ENCODE data around the gene SLC15A1.

SLC15A1 gene

DNA sequence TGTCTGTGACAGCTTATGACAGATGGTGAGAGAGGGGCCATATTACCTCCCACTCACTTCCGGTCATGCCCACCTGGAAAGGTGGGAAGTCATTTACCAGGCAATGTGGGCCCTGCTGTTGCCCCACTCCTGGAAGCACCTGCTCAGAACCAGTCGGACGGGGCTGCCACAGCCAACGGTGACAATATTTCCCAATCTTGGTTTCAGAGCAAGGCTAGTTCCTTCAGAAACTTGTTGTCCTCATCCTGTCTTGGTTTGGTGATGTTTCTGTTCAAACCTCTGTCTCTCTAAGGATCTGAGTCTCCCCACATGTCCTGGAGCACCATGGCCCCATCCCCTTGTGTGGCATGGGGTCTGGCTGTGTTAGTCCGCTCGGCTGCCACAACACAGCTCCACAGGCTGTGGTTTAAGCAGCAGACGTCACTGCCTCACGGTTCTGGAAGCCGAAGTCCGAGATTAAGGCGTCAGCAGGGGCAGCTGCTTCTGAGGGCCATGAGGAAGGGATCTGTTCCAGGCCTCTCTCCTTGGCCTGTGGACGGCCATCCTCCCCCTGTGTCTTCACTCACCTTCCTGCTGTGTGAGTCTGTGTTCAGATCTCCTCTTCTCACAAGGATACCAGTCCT, 31.5 kb upstream of the SLC15A1 start:
- no peak overlapping the region for H3K4me3 ChIP-seq (ENCODE audit: low read depth, low read length)
- no peak for DNase-seq (ENCODE audit: low read depth)
- no peak for TF ChIP-seq MYC (IDR thresholded peaks at IDR 0.05; ENCODE audit: low read depth, low read length)
- no peak for TF ChIP-seq POLR2A (IDR thresholded peaks at IDR 0.05; ENCODE audit: extremely low read depth, insufficient read length)
- TF ChIP-seq, protein P1, sequence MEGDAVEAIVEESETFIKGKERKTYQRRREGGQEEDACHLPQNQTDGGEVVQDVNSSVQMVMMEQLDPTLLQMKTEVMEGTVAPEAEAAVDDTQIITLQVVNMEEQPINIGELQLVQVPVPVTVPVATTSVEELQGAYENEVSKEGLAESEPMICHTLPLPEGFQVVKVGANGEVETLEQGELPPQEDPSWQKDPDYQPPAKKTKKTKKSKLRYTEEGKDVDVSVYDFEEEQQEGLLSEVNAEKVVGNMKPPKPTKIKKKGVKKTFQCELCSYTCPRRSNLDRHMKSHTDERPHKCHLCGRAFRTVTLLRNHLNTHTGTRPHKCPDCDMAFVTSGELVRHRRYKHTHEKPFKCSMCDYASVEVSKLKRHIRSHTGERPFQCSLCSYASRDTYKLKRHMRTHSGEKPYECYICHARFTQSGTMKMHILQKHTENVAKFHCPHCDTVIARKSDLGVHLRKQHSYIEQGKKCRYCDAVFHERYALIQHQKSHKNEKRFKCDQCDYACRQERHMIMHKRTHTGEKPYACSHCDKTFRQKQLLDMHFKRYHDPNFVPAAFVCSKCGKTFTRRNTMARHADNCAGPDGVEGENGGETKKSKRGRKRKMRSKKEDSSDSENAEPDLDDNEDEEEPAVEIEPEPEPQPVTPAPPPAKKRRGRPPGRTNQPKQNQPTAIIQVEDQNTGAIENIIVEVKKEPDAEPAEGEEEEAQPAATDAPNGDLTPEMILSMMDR (IDR thresholded peaks at IDR 0.05; ENCODE audit: low read depth, low read length), result no peak
- TF ChIP-seq, protein P2, sequence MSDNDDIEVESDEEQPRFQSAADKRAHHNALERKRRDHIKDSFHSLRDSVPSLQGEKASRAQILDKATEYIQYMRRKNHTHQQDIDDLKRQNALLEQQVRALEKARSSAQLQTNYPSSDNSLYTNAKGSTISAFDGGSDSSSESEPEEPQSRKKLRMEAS (IDR thresholded peaks at IDR 0.05; ENCODE audit: low read depth, low read length), result no peak

DNA sequence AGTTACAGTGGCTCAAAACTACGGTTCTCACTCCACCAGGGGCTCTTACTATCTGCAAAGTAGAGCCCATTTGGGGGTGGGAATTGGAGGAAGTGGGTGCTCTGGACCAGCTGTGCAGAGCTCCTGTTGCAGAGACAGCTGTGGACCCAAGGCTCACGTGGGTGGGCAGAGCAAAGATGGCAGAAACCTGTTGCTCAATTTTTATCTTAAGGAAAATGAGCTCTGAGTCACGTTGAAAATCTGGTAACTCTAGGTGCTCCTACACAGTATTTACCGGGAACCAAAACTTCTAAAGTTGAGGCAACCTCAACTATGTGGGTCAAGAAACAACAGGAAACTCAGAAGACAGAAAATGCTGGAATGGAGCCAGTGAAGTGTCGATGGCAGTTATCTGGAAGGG, 30.2 kb upstream of the SLC15A1 start:
- TF ChIP-seq POLR2A (IDR thresholded peaks at IDR 0.05; ENCODE audit: extremely low read depth, insufficient read length) (no peak), MYC (IDR thresholded peaks at IDR 0.05; ENCODE audit: low read depth, low read length) (no peak)
- TF ChIP-seq, protein P1 (IDR thresholded peaks at IDR 0.05; ENCODE audit: low read depth, low read length), result no peak
- TF ChIP-seq, protein P2 (IDR thresholded peaks at IDR 0.05; ENCODE audit: low read depth, low read length), result no peak
- peak; percentile 21 for DNase-seq (ENCODE audit: low read depth)
- no peak overlapping the region for H3K4me3 ChIP-seq (ENCODE audit: low read depth, low read length)

DNA sequence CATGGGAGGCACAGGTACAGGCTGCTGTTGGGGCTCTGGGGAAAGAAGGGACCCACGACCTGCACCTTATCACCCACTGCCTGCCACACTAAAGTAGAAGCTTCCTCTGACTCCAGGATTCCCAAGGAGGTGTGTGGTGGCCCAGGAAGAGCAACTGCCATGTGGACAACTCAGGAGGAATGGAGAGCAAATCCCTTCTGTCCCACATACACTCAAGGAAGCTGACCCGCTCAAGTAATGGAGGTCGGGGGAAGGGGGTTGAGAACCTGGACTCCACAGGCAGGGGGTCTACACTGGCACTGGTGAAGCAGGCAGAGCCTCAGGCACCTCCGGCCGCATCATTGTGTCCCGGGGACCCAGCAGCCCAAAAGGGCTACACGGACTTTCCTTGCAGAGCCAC, 29.4 kb upstream of the SLC15A1 start:
- TF ChIP-seq, protein P2 (IDR thresholded peaks at IDR 0.05; ENCODE audit: low read depth, low read length), result no peak
- TF ChIP-seq, protein P1 (IDR thresholded peaks at IDR 0.05; ENCODE audit: low read depth, low read length), result no peak
- no peak for TF ChIP-seq POLR2A (IDR thresholded peaks at IDR 0.05; ENCODE audit: extremely low read depth, insufficient read length)
- no peak for TF ChIP-seq MYC (IDR thresholded peaks at IDR 0.05; ENCODE audit: low read depth, low read length)
- DNase-seq (ENCODE audit: low read depth), result no peak
- no peak overlapping the region for H3K4me3 ChIP-seq (ENCODE audit: low read depth, low read length)

DNA sequence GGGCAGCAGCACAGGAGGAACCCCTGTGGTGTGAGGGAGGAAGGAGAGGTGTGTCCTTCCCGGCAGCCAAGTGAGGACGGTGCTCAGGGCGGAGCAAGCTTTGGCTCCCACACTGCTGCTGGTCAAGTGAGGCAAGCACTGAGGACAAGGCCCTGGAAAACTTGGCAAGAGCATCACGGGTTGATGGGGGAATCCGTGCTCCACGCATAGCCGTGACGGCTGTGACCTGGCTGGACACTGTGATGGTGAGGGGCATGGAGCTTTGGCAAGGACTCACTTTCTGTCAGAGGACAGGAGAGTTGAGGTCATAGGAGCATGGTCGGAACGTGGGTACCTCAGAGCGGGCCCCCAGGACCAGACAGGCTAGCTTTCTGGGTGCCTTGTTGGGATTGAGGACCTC, 29.0 kb upstream of the SLC15A1 start:
- DNase-seq (ENCODE audit: low read depth), result no peak
- no peak overlapping the region for H3K4me3 ChIP-seq (ENCODE audit: low read depth, low read length)
- TF ChIP-seq MYC (IDR thresholded peaks at IDR 0.05; ENCODE audit: low read depth, low read length), result no peak
- TF ChIP-seq, protein P2 (IDR thresholded peaks at IDR 0.05; ENCODE audit: low read depth, low read length), result no peak
- no peak for TF ChIP-seq POLR2A (IDR thresholded peaks at IDR 0.05; ENCODE audit: extremely low read depth, insufficient read length)
- TF ChIP-seq, protein P1 (IDR thresholded peaks at IDR 0.05; ENCODE audit: low read depth, low read length), result no peak

DNA sequence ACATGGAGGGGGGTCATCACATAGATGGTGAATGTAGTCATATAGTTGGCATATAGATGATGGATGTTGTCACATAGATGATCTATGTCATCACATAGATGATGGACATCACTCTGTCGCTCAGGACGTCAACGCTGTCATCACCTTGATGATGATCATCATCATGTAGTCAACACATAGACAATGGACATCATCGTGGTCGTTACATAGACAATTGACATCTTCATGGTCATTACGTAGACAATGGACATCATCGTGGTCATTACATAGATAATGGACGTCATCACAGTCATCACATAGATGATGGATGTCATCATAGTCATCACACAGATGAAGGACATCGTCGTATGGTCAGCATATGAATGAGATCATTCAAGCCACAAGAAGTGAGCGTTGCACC, 28.6 kb upstream of the SLC15A1 start:
- H3K4me3 ChIP-seq (ENCODE audit: low read depth, low read length), result no peak overlapping the region
- no peak for DNase-seq (ENCODE audit: low read depth)
- TF ChIP-seq, protein P1 (IDR thresholded peaks at IDR 0.05; ENCODE audit: low read depth, low read length), result no peak
- TF ChIP-seq MYC (IDR thresholded peaks at IDR 0.05; ENCODE audit: low read depth, low read length), result no peak
- no peak for TF ChIP-seq POLR2A (IDR thresholded peaks at IDR 0.05; ENCODE audit: extremely low read depth, insufficient read length)

DNA sequence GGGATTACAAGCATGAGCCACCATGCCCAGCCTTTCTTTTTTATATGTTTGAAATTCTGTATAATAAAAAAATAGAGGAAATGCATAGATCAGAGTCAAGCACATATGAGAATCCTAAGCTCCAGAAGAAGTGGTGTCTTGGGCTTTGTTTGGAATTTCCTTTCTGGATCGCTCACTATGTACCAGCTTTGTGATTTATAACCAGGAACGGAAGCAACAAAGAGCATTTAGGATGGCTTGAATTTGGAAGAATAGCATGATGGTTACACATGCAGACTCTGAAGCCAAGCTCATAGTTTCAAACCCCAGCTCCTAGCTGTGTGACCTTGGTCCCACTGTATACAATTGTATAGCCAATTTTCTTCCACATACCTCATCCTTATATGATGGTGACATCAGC, 28.0 kb upstream of the SLC15A1 start:
- no peak overlapping the region for H3K4me3 ChIP-seq (ENCODE audit: low read depth, low read length)
- TF ChIP-seq, protein P1 (IDR thresholded peaks at IDR 0.05; ENCODE audit: low read depth, low read length), result no peak
- TF ChIP-seq, protein P2 (IDR thresholded peaks at IDR 0.05; ENCODE audit: low read depth, low read length), result no peak
- TF ChIP-seq MYC (IDR thresholded peaks at IDR 0.05; ENCODE audit: low read depth, low read length) (no peak), POLR2A (IDR thresholded peaks at IDR 0.05; ENCODE audit: extremely low read depth, insufficient read length) (no peak)
- DNase-seq (ENCODE audit: low read depth), result no peak
